ENCODE data around the gene CHN1.

The CHN1 gene

GRCh38 chr2:174949988-174950687 lies 55.0 kb downstream of the CHN1 start:
- no peak overlapping the region for H3K27ac ChIP-seq
- no peaks in the 10 kb centered on the region for H3K4me1 ChIP-seq (ENCODE audit: control insufficient read depth in 1 of 2, insufficient read depth in 1 of 2, low read depth in 1 of 2, low read length in 1 of 2)
- H3K27me3 ChIP-seq, result peaks cover 38% of the 10 kb centered on the region
- H3K36me3 ChIP-seq, result no peaks in the 10 kb centered on the region
- TF ChIP-seq CTCF (IDR thresholded peaks at IDR 0.05), result no peak
- no peak overlapping the region for H3K4me3 ChIP-seq (ENCODE audit: low read depth in 1 of 2, low read length in 1 of 2)
- no peaks in the 10 kb centered on the region for H3K9me3 ChIP-seq

GRCh38 chr2:174945601-174946260 lies 59.5 kb downstream of the CHN1 start:
- H3K4me1 ChIP-seq (ENCODE audit: control insufficient read depth in 1 of 2, insufficient read depth in 1 of 2, low read depth in 1 of 2, low read length in 1 of 2), result no peaks in the 10 kb centered on the region
- no peak for TF ChIP-seq CTCF (IDR thresholded peaks at IDR 0.05)
- H3K36me3 ChIP-seq, result no peaks in the 10 kb centered on the region
- no peak overlapping the region for H3K27ac ChIP-seq
- H3K4me3 ChIP-seq (ENCODE audit: low read depth in 1 of 2, low read length in 1 of 2), result no peak overlapping the region
- H3K27me3 ChIP-seq, result peaks cover 26% of the 10 kb centered on the region
- no peaks in the 10 kb centered on the region for H3K9me3 ChIP-seq

DNA sequence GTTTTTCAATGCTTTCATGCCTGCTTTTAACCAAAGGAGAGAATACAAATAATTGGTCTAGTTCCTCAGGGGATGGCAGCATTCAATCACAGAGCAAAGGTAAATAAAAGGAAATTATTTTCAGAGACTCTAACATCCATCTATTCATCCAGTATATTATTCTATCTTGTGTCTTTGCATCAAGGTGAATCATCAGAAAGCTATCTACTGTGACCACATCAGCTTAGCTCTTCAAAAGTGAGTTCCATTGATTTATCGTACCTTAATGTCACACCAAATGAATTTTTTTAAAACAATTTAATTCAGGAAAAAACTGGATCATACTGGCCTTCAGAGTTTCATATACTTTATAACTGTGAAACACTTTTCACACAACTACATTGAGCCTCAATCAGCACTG lies 66.1 kb downstream of the CHN1 start:
- H3K27me3 ChIP-seq, result peaks cover 5% of the 10 kb centered on the region
- TF ChIP-seq CTCF (IDR thresholded peaks at IDR 0.05), result no peak
- H3K36me3 ChIP-seq, result no peaks in the 10 kb centered on the region
- no peak overlapping the region for H3K4me3 ChIP-seq (ENCODE audit: low read depth in 1 of 2, low read length in 1 of 2)
- no peaks in the 10 kb centered on the region for H3K4me1 ChIP-seq (ENCODE audit: control insufficient read depth in 1 of 2, insufficient read depth in 1 of 2, low read depth in 1 of 2, low read length in 1 of 2)
- no peaks in the 10 kb centered on the region for H3K9me3 ChIP-seq
- H3K27ac ChIP-seq, result no peak overlapping the region

GRCh38 chr2:174931724-174932123 lies 73.5 kb downstream of the CHN1 start:
- TF ChIP-seq CTCF (IDR thresholded peaks at IDR 0.05), result no peak
- Histone ChIP-seq H3K27me3 (no peaks in the 10 kb centered on the region), H3K27ac (no peak overlapping the region), H3K4me3 (ENCODE audit: low read depth in 1 of 2, low read length in 1 of 2) (no peak overlapping the region), H3K36me3 (no peaks in the 10 kb centered on the region), H3K4me1 (ENCODE audit: control insufficient read depth in 1 of 2, insufficient read depth in 1 of 2, low read depth in 1 of 2, low read length in 1 of 2) (no peaks in the 10 kb centered on the region), H3K9me3 (no peaks in the 10 kb centered on the region)

DNA sequence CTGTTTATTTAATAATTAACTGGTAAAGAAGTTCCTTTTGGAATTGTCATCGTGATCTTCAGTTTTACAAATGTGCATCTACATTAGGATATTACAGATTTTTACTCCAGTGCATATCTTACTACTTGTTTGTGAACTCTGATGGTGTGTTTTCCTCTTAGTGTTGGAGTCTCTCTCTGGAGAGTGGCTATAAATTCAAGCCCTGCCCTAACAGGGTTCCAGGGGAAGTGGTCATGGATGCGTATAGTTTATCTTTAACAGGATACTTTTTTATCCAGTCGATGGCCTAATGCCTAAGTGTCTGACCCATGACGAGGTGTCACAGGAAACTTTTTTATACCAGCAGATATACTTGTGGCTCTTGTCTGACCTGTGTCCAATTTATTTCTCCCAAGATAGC lies 75.4 kb downstream of the CHN1 start:
- Histone ChIP-seq H3K27ac (no peak overlapping the region), H3K4me3 (ENCODE audit: low read depth in 1 of 2, low read length in 1 of 2) (no peak overlapping the region), H3K9me3 (no peaks in the 10 kb centered on the region), H3K27me3 (no peaks in the 10 kb centered on the region), H3K36me3 (no peaks in the 10 kb centered on the region), H3K4me1 (ENCODE audit: control insufficient read depth in 1 of 2, insufficient read depth in 1 of 2, low read depth in 1 of 2, low read length in 1 of 2) (no peaks in the 10 kb centered on the region)
- TF ChIP-seq CTCF (IDR thresholded peaks at IDR 0.05), result no peak

All from neutrophil (primary cell).